ENCODE data around the gene DNM3. TPM values are rescaled to one million over a fixed set of nuclear protein-coding genes. Genes with fewer than 3 reads are reported as not detected.

Gene DNM3
- total RNA-seq, 1 experiment from 2014 or later = 1.3 TPM

- DNase-seq (ENCODE audit: low spot score) = no peak
Observed at GRCh38 chr1:171919891-171920887, 78.9 kb downstream of the DNM3 start.

- DNase-seq (ENCODE audit: low spot score) = no peak
Observed at GRCh38 chr1:171922999-171923398, 81.7 kb downstream of the DNM3 start.

DNA sequence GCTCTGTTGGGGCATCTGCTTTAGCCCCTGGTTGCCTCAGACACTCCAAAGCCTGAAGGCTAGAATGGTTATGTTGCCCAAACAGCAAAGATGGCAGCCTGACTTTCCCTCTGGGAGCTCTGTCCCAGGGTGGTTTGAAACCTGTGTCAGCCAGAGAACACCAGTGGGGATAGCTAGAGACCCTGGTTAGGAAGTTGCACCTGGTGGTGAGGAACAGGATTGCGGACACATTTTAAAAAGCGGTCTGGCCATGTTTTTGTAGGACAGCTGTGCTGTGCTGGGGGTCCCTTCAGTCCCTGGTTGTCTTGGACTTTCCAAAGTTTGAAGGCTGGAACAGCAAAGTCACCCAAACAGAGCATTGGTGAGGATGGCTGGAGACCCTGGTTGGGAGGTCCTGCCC, 87.8 kb downstream of the DNM3 start:
- no peak for DNase-seq (ENCODE audit: low spot score)

DNA sequence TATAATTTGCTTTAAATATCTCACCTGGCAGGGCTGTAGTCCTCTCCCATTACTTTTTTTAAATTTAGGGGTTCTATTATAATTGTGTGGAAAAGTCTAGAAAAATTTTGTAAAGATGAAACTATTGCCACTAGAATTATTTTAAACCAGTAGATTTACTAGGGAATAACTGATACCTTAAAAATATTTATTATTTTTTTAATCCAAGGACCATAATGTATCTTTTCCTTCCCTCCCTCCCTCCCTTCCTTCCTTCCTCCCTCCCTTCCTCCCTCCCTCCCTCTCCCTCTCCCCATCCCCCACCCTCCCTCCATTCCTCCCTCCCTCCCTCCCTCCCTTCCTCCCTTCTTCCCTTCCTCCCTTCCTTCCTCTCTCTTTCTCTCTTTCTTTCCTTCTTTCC, 90.5 kb downstream of the DNM3 start:
- no peak for DNase-seq (ENCODE audit: low spot score)

GRCh38 chr1:171934664-171935063, 93.4 kb downstream of the DNM3 start:
- DNase-seq (ENCODE audit: low spot score) = no peak

DNA sequence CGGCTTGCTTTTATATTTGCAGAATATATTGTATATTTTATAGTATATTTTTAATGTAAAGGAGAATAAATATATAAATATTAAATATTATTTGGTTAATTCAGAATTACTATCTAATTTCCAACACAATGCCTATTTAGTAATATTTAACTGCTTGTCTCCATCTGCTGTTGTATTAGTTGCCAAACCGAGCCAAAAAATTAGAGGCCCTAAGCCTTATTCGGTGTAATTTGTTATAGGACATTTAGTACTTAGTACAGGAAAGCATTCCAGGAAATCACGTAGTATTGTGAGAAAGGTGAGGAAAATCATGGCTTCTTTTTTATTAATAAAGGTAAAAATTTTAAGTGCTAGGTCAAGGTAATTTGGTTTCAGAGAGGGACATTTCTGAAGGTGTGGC, 93.8 kb downstream of the DNM3 start:
- no peak for DNase-seq (ENCODE audit: low spot score)

DNA sequence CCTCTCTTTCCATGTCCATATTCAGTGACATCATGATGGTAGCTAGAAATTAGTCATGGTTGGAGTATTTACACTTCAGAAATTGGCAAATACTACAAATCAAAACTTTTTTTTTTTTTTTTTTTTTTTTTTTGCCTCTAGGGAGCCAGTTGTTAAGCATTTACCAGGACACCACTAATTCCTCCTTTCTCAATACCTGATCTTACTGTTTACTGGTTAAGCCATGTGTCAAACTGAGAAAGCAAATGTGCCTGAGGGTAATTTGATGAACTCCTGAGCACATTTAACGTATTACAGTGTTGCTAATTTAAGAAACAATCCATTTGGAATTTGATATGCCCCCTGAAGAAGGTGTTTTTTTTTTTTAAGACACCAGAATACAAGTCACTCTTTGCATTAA, 94.4 kb downstream of the DNM3 start:
- no peak for DNase-seq (ENCODE audit: low spot score)

- DNase-seq (ENCODE audit: low spot score) = no peak
Observed at GRCh38 chr1:171937938-171938337, 96.6 kb downstream of the DNM3 start.

GRCh38 chr1:171939740-171940139, 98.4 kb downstream of the DNM3 start:
- no peak for DNase-seq (ENCODE audit: low spot score)

GRCh38 chr1:171940368-171940767, 99.1 kb downstream of the DNM3 start:
- no peak for DNase-seq (ENCODE audit: low spot score)

- DNase-seq (ENCODE audit: low spot score) = no peak
Observed at GRCh38 chr1:171941920-171942319, 100.6 kb downstream of the DNM3 start.

DNA sequence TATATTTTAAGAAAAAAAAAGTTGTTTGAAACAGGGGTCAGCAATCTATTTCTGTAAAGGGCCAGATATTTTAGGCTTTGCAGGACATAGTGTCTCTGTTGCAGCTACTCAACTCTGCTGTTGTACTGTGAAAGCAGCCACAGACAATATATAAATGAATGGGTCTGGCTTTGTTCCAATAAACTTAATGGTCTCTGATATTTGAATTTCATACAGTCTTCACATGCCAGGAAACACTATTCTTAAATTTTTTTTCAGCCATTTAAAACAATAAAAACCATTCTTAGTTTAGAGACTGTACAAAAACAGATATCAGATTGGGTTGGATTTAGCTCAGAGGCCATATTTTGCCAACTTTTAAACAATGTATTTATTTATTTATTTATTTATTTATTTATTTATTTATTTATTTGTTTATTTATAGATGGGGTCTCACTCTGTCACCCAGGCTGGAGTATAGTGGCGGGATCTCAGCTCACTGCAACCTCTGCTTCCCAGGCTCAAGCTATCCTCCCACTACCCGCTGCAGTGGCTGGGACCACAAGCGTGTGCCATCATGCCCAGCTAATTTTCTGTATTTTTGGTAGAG, 102.8 kb downstream of the DNM3 start:
- no peak for DNase-seq (ENCODE audit: low spot score)

DNA sequence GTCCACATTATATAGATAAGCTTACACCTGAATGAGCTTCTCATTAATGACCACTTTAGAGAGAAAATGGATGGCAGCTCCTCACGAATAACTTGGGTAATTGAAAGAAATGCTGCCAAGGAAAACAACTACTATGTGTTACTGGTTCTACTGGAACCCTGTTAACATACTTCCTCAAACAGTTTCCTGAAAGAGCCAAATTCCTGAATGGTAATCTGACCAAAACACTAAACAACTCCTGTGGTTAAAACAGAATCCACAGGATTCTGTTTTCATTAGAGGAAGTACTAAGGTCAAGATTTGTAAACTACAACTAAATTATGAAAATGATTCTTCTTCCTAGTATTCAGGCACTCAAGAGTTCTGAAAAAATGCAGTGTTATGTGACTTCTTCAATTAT, 107.2 kb downstream of the DNM3 start:
- DNase-seq (ENCODE audit: low spot score) = peak; percentile 20

GRCh38 chr1:171949316-171949715, 108.0 kb downstream of the DNM3 start:
- no peak for DNase-seq (ENCODE audit: low spot score)

DNA sequence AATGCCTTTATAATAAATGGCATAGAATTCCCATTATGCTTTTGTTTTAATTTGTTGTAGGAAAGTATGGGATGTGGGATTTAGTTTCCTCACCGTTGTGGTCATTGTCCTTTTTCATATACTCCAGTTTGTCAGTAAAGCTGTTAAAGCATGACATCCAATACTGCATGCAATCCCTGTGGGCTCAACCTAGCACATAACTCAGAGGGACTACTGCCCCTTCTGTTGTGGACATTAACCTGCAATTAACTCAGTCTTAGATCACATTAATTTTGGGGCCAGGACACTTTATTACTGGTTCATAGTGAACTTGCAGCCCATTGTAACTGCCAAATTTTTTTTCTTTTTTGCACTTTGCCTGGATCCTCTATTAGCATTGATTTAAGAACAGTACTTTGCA, 112.5 kb downstream of the DNM3 start:
- DNase-seq (ENCODE audit: low spot score) = no peak

- no peak for DNase-seq (ENCODE audit: low spot score)
Observed at GRCh38 chr1:171954361-171954760, 113.1 kb downstream of the DNM3 start.

DNA sequence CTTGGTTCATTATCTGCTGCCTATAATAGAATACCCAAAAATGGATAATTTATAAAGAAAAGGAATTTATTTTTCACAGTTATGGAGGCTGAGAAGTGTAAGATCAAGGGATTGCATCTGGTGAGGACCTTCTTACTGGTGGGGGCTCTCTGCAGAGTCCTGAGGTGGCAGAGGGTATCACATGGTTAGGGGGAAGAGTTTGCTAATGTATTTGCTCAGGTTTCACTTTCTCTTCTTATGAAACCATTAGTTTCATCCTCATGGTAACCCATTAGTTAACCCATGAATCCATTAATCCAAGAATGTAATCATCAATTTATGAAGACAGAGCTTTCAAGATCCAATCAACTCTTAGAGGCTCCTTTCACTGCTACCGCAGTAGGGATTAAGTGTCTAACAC, 120.6 kb downstream of the DNM3 start:
- DNase-seq (ENCODE audit: low spot score) = no peak

- DNase-seq (ENCODE audit: low spot score) = no peak
Observed at GRCh38 chr1:171963762-171964161, 122.5 kb downstream of the DNM3 start.

DNA sequence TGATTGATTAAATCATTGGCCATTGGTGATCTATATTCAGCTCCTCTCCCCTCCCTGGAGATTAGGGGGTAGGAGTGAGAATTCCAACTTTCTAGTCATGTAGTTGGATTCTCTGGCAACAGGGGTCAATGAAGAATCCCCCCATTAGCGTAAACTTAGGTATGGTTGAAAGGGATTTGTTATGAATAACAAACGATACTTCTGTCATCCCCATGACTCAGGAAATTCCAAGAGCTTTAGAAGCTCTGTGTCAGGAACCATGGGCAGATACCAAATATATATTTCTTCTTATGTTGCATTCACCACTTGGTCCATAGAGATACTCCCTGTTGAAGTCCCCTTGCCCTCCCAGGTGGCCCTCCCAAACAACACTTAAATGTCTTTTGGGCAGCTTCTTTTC, 124.5 kb downstream of the DNM3 start:
- DNase-seq (ENCODE audit: low spot score) = no peak

GRCh38 chr1:171966426-171967220, 125.3 kb downstream of the DNM3 start:
- DNase-seq (ENCODE audit: low spot score) = no peak

GRCh38 chr1:171969226-171969625, 127.9 kb downstream of the DNM3 start:
- DNase-seq (ENCODE audit: low spot score) = no peak

DNA sequence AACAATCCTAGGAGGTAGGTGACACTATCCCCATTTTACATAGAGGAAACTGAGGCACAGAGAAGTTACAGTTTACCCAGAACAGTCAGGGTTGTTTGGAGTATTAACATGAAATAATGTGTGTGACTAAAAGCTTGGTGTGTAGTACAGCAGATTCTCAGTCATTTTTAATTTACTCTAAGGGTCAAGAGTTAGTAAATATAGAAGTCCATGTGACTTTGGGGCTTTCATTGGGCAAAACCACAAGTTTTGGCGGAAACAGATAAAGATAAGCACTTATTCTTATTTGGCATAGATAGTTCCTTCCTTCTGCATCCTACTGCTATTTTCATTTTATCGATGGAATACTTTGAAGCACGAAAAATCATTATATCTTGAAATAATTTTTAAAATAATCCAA, 128.5 kb downstream of the DNM3 start:
- DNase-seq (ENCODE audit: low spot score) = no peak
